Ovary (tissue), 3 donors: ENCODE measurements around the gene TNPO3.

Experiments
- POLR2A ChIP-seq: fragments of 450-650 bp; IDR thresholded peaks from one replicate; pipeline ENCODE4 v1.6.1; 2017; ENCODE audit warnings: antibody characterized with exemption, mild to moderate bottlenecking, moderate library complexity
- TF ChIP-seq, protein P1 (sequence below), 3 donors: fragments of 450-650 bp in 2 of 3; fragments of 200-600 bp in 1 of 3; IDR thresholded peaks; one replicate each; pipeline versions ENCODE4 v1.5.1 to v1.8.0; 2016 to 2022; ENCODE audit warnings: antibody characterized with exemption in 3 of 3, mild to moderate bottlenecking in 1 of 3
- donor health status: DM: no; HTN: no; CAD: no.

- no peak for TF ChIP-seq POLR2A
- TF ChIP-seq, protein P1, sequence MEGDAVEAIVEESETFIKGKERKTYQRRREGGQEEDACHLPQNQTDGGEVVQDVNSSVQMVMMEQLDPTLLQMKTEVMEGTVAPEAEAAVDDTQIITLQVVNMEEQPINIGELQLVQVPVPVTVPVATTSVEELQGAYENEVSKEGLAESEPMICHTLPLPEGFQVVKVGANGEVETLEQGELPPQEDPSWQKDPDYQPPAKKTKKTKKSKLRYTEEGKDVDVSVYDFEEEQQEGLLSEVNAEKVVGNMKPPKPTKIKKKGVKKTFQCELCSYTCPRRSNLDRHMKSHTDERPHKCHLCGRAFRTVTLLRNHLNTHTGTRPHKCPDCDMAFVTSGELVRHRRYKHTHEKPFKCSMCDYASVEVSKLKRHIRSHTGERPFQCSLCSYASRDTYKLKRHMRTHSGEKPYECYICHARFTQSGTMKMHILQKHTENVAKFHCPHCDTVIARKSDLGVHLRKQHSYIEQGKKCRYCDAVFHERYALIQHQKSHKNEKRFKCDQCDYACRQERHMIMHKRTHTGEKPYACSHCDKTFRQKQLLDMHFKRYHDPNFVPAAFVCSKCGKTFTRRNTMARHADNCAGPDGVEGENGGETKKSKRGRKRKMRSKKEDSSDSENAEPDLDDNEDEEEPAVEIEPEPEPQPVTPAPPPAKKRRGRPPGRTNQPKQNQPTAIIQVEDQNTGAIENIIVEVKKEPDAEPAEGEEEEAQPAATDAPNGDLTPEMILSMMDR (IDR thresholded peaks at IDR 0.05) = no peak
These were observed 69.3 kb downstream of the TNPO3 start for GRCh38 chr7:128985660-128986059.
